ENCODE results near the gene SIX4.

Gene SIX4

GRCh38 chr14:60721326-60722106 lies 2.6 kb downstream of the SIX4 start:
- DNase-seq (ENCODE audit: low read depth): no peak

DNA sequence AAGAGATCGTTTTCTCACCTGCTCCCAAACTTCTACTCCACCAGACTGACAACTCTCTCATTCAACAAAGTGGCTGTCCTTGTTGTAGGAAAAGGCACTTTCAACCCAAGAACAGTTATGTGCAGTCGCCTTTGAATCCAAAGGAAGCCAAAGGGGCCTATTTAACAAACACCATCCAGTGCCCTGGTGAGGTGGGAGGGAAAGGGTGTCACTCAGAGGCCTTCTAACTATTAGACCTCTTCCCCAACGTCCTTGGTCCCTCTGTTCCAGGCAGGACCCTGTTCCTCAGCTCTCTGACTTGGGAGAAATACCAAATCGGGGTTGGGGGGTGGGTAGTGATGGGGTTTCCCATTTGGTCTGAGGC lies 3.2 kb downstream of the SIX4 start:
- no peak for DNase-seq (ENCODE audit: low read depth)

GRCh38 chr14:60720391-60720790 lies 3.8 kb downstream of the SIX4 start:
- no peak for DNase-seq (ENCODE audit: low read depth)

- no peak for DNase-seq (ENCODE audit: low read depth)
Observed at GRCh38 chr14:60713513-60713912, 10.6 kb downstream of the SIX4 start.

GRCh38 chr14:60710494-60710893 lies 13.7 kb downstream of the SIX4 start:
- no peak for DNase-seq (ENCODE audit: low read depth)

- no peak for DNase-seq (ENCODE audit: low read depth)
Observed at GRCh38 chr14:60707858-60708257, 16.3 kb downstream of the SIX4 start.

GRCh38 chr14:60705100-60705499 lies 19.1 kb downstream of the SIX4 start:
- no peak for DNase-seq (ENCODE audit: low read depth)

DNA sequence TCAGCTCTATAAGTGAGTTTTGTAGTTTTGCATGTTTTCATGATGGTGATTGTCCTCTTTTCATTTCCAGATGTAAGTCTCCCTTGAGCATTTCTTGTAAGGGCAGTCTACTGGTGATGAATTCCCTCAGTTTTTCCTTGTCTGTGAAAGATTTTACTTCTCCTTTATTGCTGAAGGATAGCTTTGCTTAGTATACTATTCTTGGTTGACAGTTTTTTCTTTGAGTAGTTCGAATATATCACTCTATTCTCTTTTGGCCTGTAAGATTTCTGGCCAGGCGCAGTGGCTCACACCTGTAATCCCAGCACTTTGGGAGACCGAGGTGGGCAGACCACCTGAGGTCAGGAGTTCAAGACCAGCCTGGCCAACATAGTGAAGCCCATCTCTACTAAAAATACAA lies 23.6 kb downstream of the SIX4 start:
- no peak for DNase-seq (ENCODE audit: low read depth)

- DNase-seq (ENCODE audit: low read depth): no peak
Observed at GRCh38 chr14:60695327-60695726, 28.8 kb downstream of the SIX4 start.

DNA sequence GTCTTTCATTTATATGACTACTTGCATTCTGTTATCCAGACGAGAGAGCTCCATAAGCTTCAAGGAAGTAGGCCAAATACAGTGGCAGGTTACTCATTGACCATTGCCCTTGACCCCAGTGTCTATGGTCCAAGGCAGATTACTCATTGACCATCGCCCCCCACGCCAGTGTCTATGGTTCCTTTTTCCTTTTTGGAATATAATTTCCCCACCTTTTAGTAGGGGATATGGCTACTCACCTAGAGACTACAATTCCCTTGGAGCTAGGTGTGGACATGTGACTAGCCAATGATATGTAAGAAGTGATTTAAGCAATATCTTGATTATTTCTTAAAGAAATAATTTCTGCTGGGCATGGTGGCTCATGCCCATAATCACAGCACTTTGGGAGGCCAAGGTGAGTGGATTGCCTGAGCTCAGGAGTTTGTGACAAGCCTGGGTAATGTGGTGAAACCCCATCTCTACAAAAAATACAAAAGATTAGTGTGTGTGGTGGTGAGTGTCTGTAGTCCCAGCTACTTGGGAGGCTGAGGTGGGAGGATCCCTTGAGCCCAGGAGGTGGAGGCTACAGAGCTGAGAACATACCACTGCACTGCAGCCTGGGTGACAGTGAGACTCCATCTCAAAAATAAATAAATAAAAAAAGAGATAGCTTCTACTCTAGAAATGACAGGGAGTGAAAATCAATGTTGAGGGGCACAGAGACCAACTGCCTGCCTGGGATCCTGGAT lies 32.6 kb downstream of the SIX4 start:
- DNase-seq (ENCODE audit: low read depth): no peak

- no peak for DNase-seq (ENCODE audit: low read depth)
Observed at GRCh38 chr14:60686865-60687264, 37.3 kb downstream of the SIX4 start.

GRCh38 chr14:60684203-60684602 lies 39.9 kb downstream of the SIX4 start:
- DNase-seq (ENCODE audit: low read depth): peak; percentile 17

GRCh38 chr14:60681271-60681670 lies 42.9 kb downstream of the SIX4 start:
- DNase-seq (ENCODE audit: low read depth): no peak

DNA sequence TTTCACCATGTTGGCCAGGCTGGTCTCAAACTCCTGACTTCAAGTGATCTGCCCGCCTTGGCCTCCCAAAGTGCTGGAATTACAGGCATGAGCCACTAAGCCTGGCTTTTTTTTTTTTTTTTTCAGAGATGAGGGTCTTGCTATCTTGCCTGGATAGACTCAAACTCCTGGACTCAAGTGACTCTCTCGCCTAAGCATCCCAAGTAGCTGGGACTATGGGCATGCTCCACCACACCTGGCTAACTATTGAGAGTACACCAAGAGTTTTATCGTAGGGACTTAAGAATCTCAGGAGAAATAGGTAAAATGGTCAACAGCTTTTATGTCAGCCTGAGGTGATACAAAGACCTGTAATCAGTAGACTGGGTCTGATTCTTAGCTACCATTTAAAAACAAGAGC lies 43.6 kb downstream of the SIX4 start:
- DNase-seq (ENCODE audit: low read depth): no peak

GRCh38 chr14:60679566-60680258 lies 44.4 kb downstream of the SIX4 start:
- DNase-seq (ENCODE audit: low read depth): no peak

DNA sequence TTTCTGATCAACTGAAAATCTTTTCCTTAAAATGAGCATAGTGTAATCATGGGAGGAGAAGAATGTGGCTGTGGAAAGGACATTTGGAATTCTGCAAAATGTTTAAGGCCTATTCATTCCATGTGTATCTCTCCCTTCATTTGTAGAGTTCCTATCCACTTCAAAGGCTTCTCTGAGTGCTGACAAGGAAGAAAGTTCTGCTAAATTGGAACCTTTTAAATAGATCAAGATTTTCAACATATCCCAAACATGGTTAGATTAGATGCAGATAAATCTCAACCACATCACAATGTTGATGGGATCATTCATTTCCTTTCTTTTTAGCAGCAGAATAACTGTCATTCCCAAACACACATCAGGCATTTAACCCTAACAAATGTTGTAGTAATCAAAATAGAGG lies 46.5 kb downstream of the SIX4 start:
- no peak for DNase-seq (ENCODE audit: low read depth)

DNA sequence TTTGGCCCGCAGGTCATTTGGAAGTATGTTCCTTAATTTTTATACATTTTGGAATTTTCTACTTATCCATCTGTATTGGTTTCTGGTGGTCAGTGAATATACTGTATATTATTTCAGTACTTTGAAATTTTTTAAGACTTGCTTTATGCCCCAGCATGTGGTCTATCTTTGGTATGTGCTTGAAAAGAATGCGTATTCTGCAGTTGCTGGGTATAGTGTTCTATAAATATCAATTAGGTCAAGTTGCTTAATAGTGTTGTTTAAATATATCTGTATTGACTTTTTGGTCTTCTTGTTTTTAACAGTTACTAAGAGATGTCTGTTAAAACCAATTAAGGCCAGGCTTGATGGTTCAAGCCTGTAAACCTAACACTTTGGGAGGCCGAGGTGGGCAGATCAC lies 53.2 kb downstream of the SIX4 start:
- DNase-seq (ENCODE audit: low read depth): no peak

GRCh38 chr14:60668431-60669112 lies 55.6 kb downstream of the SIX4 start:
- DNase-seq (ENCODE audit: low read depth): no peak

DNA sequence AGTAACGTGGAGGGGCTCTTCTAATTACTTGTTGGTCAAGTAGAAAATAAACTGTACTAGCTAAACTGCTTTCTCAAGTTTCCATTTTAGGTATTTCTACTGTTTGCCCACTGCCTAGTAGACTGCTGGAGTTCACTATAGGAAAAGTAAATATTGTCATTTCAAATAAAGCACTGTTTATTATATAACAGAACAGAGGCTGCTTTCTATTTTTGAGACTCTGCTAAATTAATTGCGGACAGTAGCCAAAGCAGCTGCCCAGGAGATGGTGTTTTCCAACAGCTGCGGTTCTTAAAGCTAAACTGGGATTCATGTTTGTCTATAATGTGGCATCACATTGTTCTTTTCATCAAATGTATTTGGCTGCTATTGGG lies 59.0 kb downstream of the SIX4 start:
- DNase-seq (ENCODE audit: low read depth): no peak

DNA sequence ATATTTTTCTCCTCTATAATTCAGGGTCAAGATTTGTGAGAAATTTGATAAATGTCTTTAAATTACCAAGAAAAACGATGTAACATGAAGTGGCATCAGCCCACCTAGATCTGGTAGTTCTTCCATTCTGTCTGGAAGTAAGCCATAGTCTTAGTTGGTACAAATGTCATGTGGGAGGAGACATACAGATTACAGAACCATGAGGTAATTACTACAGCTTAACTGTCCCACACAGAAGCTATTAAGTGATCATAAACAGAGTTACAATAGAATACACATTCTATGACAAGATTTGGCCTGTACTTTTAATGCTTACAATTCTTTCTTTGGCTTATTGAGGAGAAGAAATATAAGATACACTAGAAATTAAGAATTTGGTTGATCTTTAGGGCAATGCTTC lies 61.2 kb downstream of the SIX4 start:
- DNase-seq (ENCODE audit: low read depth): no peak

DNA sequence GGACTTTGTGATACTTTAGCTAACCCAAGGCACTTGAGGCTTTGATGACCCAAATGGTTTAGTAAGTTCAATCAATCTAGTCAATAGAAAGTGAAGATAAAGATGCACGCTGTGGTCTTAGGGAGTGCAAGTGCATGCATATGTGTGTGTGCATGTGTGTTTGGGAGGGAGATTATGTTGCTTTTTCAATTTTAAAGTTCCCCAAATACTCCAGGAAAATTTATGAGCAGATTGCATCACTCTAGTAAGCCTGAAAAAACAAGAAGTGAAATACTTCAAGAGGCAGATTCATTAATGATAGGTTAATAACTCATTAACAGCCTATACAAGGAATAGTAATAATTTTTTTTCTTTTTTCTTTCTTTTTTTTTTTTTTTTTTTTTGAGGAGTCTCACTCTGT lies 62.4 kb downstream of the SIX4 start:
- DNase-seq (ENCODE audit: low read depth): no peak
